NT2/D1 (cell line): ENCODE data around the gene PRX.
A peak's percentile ranks its signal among the peaks of the same experiment; 100 is the strongest.

Experiments used
- DNase-seq: peaks from one replicate; pipeline ENCODE4 v3.0.0-alpha.2; 2011; ENCODE audit warnings: low read depth, low spot score
- H3K27me3 ChIP-seq: 2 replicates; pipeline ENCODE4 v1.6.0; 2011; ENCODE audit warnings: mild to moderate bottlenecking; ENCODE audit not compliant: insufficient read length, insufficient read depth
- H3K36me3 ChIP-seq: 2 replicates; pipeline ENCODE4 v1.6.1; 2011; ENCODE audit warnings: mild to moderate bottlenecking, low read length, mixed read lengths; ENCODE audit not compliant: insufficient read depth, insufficient read length
- H3K4me1 ChIP-seq: 2 replicates; pipeline ENCODE4 v1.5.1; 2011; ENCODE audit not compliant: insufficient read depth, insufficient read length
- H3K4me3 ChIP-seq: 2 replicates; pipeline ENCODE4 v1.5.1; 2011; ENCODE audit warnings: low read depth; ENCODE audit not compliant: insufficient read length
- H3K9ac ChIP-seq: 2 replicates; pipeline ENCODE4 v1.6.0; 2011; ENCODE audit warnings: low read depth; ENCODE audit not compliant: insufficient read length
- H3K9me3 ChIP-seq: 2 replicates; pipeline ENCODE4 v1.5.1; 2011; ENCODE audit warnings: mild to moderate bottlenecking, low read length; ENCODE audit not compliant: insufficient read depth
- SUZ12 ChIP-seq: IDR thresholded peaks from 2 replicates; pipeline ENCODE4 v1.6.1; 2011; ENCODE audit not compliant: insufficient read length, insufficient read depth; ENCODE audit errors: extremely low read depth
- YY1 ChIP-seq: IDR thresholded peaks from 2 replicates; pipeline ENCODE4 v1.6.1; 2011; ENCODE audit not compliant: insufficient read length, insufficient read depth
- ZNF274 ChIP-seq: IDR thresholded peaks from 2 replicates; pipeline ENCODE4 v1.6.1; 2011; ENCODE audit warnings: mild to moderate bottlenecking, low read depth, low read length

Gene PRX

GRCh38 chr19:40367577-40368434 lies 45.4 kb downstream of the PRX start:
- Histone ChIP-seq H3K36me3 (peaks cover 56% of the 10 kb centered on the region), H3K4me1 (peaks cover 11% of the 10 kb centered on the region), H3K9me3 (no peaks in the 10 kb centered on the region), H3K27me3 (no peaks in the 10 kb centered on the region), H3K9ac (no peak overlapping the region), H3K4me3 (no peak overlapping the region)
- TF ChIP-seq ZNF274 (no peak), SUZ12 (no peak), YY1 (no peak)
- no peak for DNase-seq

GRCh38 chr19:40366697-40367561 lies 46.2 kb downstream of the PRX start:
- DNase-seq, result peak; percentile 35
- TF ChIP-seq ZNF274, result no peak
- no peak for TF ChIP-seq SUZ12
- no peak for TF ChIP-seq YY1

GRCh38 chr19:40365613-40366401 lies 47.4 kb downstream of the PRX start:
- Histone ChIP-seq H3K4me1 (peaks cover 9% of the 10 kb centered on the region), H3K36me3 (peaks cover 36% of the 10 kb centered on the region), H3K9me3 (no peaks in the 10 kb centered on the region), H3K27me3 (no peaks in the 10 kb centered on the region), H3K9ac (peak overlapping the region; percentile 83), H3K4me3 (peak overlapping the region; percentile 54)
- DNase-seq, result peak; percentile 61
- TF ChIP-seq YY1 (no peak), SUZ12 (no peak), ZNF274 (no peak)

More at GRCh38 chr19:40366697-40367561, 46.2 kb downstream of the PRX start:
- H3K9ac ChIP-seq, result peak overlapping the region; percentile 83
- peaks cover 9% of the 10 kb centered on the region for H3K4me1 ChIP-seq
- peak overlapping the region; percentile 54 for H3K4me3 ChIP-seq
- peaks cover 47% of the 10 kb centered on the region for H3K36me3 ChIP-seq
- no peaks in the 10 kb centered on the region for H3K9me3 ChIP-seq
- no peaks in the 10 kb centered on the region for H3K27me3 ChIP-seq

GRCh38 chr19:40365010-40365409 lies 48.2 kb downstream of the PRX start:
- Histone ChIP-seq H3K9me3 (no peaks in the 10 kb centered on the region), H3K9ac (peak overlapping the region; percentile 72), H3K4me3 (no peak overlapping the region), H3K36me3 (peaks cover 28% of the 10 kb centered on the region), H3K4me1 (peaks cover 9% of the 10 kb centered on the region), H3K27me3 (no peaks in the 10 kb centered on the region)
- TF ChIP-seq SUZ12 (no peak), ZNF274 (no peak), YY1 (no peak)
- DNase-seq, result no peak

- Histone ChIP-seq H3K9me3 (no peaks in the 10 kb centered on the region), H3K36me3 (peaks cover 16% of the 10 kb centered on the region), H3K27me3 (no peaks in the 10 kb centered on the region), H3K4me3 (no peak overlapping the region), H3K4me1 (peaks cover 7% of the 10 kb centered on the region), H3K9ac (no peak overlapping the region)
- no peak for TF ChIP-seq ZNF274
- TF ChIP-seq YY1, result no peak
- no peak for TF ChIP-seq SUZ12
- no peak for DNase-seq
Measured at GRCh38 chr19:40363069-40363468, 50.1 kb downstream of the PRX start.

GRCh38 chr19:40362160-40362559 lies 51.0 kb downstream of the PRX start:
- H3K9me3 ChIP-seq, result no peaks in the 10 kb centered on the region
- peaks cover 10% of the 10 kb centered on the region for H3K36me3 ChIP-seq
- TF ChIP-seq SUZ12 (no peak), YY1 (no peak), ZNF274 (no peak)
- no peak for DNase-seq
- H3K27me3 ChIP-seq, result no peaks in the 10 kb centered on the region
- H3K4me3 ChIP-seq, result no peak overlapping the region
- H3K4me1 ChIP-seq, result no peaks in the 10 kb centered on the region
- H3K9ac ChIP-seq, result no peak overlapping the region
